ENCODE measurements around the gene FSTL1.

Gene FSTL1

GRCh38 chr3:120462409-120462959 lies 11.7 kb upstream of the FSTL1 start:
- DNase-seq, result no peak

- no peak for DNase-seq
Measured at GRCh38 chr3:120461416-120461815, 10.6 kb upstream of the FSTL1 start.

GRCh38 chr3:120460862-120461261 lies 10.1 kb upstream of the FSTL1 start:
- DNase-seq, result no peak

DNA sequence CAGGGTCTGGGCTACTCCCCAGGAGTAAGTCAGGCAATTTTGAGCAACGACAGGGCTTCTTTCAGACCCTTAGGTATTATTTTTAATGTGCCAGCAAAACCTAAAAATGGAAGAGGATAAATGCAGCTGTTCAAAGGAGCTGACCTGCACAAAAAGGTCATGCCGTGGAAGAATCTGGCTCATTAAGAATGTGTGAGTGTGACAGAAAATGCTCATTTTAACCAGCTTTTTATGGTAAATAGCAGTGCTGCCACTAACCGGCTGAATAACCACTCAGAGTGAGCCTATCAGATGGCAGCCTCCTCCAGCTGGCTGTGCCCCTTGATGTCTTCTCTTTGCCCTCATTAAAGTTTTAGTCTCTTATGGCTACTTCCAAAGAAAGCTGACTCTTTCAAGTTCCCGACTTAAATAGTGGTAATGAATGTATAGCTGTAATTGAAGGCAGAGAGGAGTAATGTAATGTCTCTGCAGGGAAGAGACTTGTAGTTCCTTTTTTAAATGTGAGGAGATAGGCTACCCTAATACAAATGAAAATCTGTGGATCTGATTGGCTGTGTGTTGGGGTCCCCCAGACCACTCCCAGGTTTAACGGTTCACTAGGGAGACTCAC lies 9.5 kb upstream of the FSTL1 start:
- no peak for DNase-seq

DNA sequence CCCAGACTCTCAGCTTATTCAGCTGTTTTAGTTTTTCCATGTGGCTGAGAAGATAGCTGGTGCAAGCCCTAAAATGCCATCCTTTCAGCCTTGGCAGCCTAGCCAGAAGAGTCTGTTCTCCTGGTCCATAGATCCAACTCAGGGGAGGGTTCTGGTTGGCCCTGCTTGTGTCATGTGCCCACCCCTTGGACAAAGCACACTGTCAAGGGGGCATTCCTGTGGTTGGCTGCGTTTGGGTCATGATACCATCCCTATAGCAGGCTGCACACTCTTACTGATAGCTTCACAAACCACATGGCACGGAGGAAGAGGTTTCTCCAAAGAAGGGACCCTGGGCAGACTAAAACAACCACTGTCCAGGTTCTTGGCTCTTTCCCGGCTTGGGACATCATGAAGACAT lies 8.4 kb upstream of the FSTL1 start:
- DNase-seq, result no peak

GRCh38 chr3:120457827-120458226 lies 7.0 kb upstream of the FSTL1 start:
- no peak for DNase-seq

- no peak for DNase-seq
Measured at GRCh38 chr3:120454076-120454689, 3.4 kb upstream of the FSTL1 start.

GRCh38 chr3:120452816-120453215 lies 2.0 kb upstream of the FSTL1 start:
- DNase-seq, result no peak

DNA sequence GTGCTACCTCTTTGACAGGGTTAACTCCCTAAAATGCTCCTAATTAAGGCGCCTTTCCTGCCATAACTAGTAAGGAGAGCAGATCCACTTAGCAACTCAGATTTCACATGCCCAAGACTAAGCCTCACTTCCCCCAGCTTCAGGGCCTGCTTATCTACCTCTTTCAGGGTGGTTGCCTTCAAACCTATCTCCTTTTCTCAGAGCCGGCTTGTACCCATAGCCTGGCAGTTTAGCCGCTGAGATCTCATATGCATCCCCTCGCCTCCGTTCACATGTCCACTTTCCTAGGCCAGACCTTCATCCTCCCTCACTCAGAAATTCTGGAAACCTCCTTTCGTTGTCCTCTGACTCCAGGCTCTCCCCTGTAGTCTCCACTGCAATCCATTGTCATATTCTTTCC lies 1.0 kb upstream of the FSTL1 start:
- no peak for DNase-seq

DNA sequence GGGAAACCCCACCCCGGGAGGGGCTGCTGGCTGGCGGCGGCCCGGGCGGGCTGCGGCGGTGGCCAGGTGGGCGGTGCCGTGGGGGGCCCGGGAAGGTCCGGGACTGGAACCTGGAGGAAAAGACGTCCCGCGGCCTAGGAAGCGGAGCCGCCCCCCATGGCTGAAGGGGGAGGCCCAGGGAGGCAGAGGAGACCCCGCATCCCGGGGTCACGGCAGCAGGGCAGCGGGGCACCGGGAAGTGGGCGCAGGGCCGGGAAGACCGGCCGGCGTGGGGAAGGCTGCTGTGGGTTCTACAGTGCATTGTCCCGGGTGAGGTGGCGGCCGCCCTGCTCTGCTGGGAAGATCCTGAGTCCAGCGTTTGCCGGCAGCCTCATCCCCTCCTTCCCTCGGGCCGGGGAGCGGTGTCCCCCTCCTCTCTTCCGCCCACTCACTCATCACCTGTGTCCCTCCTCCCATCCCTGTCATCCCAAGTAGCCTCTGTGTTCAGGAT lies 525 bp upstream of the FSTL1 start:
- DNase-seq, result no peak

DNA sequence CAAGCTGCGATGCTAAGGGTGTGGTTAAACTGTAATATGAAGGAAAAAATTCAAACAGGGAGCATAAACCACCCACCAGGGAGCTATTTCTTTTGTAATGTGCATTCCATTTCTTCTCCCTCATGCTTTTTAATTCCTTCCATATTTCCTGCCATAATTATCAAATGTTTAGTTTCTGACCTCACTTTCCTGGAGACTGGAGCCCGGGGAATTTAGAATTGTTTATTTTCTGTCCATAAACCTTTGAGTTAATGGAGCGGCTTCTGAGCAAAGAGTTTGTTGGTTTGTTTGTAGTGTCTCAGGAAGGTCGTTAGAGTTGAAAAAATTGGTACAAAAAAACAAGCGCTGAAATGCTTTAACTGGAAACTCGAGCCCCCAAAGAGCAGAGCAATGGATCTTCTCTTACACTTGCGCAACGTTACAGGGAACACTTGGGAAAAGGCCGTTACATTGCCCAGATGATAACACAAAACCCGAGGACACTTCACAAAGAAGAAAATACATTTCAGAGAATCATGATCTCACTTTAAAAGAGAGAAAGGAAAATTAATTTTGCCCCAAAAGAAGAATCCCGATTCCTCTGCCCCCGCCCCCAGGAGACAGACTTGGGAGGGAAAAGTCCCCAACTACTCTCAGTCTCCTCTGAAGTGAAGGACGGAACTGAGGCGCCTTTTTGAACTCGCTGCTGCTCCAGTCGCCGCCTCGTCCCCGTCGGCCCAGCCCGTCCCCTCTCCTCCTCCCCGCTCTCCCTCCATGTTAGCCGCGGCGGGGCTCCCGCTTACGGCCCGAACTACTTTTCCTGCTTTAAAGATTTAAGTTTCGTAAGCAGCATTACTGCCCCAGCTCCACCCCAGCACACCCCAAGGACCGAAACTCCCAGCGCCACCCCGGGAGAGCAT lies 842 bp downstream of the FSTL1 start:
- no peak for DNase-seq

DNA sequence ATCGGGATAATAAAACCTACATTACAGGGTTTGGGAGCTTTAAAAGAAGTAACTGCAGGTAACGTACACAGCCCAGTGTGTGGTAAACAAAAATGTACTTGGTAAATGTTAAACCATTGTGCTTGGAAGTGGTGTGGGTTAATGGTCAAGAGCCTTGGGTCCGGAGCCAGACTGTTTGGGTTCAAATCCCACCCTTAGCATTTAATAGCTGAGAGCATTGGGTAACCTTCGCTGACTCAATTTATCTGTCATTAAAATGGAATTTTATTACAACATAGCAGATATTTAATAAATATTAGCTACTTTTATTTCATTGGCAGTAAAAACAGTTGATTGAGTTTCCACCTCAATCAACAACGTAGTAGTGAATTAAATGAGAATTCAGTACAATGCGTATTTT lies 1.5 kb downstream of the FSTL1 start:
- no peak for DNase-seq

DNA sequence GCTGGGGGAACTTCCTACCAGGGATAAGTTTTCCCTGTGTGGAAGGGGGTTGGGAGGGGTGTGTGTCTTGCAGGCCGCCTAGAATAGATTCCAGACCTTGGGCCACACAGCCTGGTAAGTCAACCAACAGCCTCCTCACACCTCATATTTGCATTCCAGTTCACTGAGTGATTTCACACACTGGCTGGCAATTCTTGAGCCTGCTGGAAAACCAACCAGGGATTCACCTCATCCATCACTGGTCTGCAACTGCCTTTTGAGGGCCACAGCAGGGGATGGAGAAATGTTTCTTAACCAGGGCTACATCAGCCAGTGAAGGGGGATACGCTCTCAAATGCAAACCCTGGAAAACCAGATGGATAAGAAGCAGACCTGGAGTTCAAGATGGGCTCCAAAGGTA lies 2.0 kb downstream of the FSTL1 start:
- DNase-seq, result no peak

DNA sequence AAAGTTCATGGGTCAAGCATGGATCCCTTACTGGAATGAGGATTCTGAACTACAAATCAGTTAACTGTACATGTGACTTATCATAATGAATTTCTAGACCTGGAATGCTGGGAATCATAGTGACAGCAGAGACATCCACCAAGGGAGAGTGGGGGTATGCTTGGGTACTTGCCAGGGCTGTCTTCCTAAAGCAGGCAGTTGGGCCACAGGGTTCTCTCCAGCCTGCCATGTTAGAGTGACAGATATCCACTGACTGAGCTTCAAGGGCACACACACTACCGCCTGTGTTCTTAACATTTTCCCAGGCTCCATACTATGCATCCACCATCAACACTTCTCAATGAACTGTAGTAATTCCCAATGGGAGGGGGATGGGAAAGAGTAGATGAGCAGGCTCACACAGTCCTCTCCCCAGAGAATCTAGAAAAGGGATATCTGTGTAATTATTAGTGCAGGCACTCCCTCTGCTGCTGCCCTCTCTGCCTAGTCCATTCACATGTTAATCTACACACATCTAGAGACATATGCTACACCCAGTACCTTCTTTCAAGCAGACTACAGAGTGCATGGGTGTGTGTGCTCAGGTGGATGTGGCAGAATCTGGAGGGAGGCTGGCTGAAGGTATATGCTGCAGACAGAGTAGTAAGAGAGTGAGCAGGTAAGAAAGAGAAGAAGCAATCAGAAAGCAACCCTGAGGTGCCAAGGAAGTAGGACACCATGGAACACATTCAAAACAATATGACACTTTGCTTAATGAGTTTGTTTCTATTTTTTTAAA lies 3.7 kb downstream of the FSTL1 start:
- no peak for DNase-seq

GRCh38 chr3:120445654-120446053 lies 5.1 kb downstream of the FSTL1 start:
- no peak for DNase-seq

GRCh38 chr3:120443626-120444123 lies 7.1 kb downstream of the FSTL1 start:
- DNase-seq, result no peak

DNA sequence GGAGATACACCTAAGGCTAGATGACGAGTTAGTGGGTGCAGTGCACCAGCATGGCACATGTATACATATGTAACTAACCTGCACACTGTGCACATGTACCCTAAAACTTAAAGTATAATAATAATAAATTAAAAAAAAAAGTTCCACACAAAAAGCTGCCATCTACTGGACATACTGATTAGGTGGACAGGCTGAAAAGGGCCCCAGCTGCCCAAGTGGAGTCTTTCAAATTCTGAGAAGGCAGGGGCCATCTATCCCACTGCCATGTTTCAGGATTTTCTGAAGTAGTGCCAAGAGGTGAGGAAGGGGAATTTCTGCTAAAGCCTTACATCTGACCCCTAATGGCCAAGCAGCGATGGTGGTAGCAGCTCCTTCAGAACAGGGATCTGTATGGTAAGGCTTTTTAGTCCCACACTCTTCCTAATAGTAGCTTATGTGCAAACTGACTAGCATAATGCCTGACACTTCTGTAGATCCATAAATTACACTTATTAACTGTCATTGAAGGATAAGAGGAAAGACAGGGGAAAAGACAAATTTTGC lies 7.7 kb downstream of the FSTL1 start:
- DNase-seq, result no peak

DNA sequence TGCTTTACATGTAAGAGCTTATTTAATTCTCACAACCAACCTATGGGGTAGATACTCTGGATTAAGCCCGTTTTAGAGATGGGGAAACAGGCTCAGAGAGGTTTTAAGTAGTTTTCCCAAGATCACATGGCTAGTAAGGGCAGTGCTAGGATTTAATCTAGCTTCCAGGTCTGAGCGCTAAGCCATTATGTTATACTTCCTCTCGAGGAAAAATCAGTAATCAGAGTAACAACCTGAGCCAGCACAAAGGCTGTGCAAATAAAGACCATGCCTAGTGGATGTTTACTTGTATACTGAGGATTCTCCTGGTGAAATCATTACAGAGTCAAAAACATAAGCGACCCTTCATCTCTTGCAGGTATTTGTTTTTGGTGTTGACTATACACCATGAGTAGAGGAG lies 9.0 kb downstream of the FSTL1 start:
- no peak for DNase-seq

DNA sequence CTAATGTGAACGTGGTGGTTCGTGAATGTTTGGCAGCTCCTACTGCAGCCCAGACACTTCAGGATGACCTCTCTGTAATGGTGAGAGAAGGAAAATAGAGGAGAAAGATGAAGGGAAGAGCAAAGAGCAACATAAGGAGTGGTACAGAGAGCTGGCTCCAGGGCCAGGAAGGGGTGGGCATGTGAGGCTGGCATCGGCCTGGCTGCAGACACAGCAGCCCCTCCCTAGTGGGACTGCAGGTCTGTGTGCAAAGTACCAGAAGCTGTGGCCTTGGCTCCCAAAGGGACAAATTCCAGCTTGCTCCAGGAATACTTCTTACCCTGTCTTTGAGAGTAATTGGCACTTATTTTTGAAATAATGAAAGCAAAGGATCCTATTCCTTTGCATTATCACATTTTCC lies 10.0 kb downstream of the FSTL1 start:
- no peak for DNase-seq

GRCh38 chr3:120440001-120440703 lies 10.6 kb downstream of the FSTL1 start:
- no peak for DNase-seq

- no peak for DNase-seq
Measured at GRCh38 chr3:120438665-120439370, 12.0 kb downstream of the FSTL1 start.

Data from stimulated activated CD4-positive, alpha-beta T cell treated with anti-CD3 and anti-CD28 coated beads, Interleukin-4, amount 100 ng/mL, for 24 hours (primary cell).